Cerebellar cortex (tissue), 1 donor: ENCODE results near the gene GRPEL2.

ENCODE experiments used
- DNase-seq: peaks from one replicate; pipeline ENCODE4 v3.0.0-alpha.2; 2015; ENCODE audit warnings: low spot score

The GRPEL2 gene, protein sequence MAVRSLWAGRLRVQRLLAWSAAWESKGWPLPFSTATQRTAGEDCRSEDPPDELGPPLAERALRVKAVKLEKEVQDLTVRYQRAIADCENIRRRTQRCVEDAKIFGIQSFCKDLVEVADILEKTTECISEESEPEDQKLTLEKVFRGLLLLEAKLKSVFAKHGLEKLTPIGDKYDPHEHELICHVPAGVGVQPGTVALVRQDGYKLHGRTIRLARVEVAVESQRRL

DNA sequence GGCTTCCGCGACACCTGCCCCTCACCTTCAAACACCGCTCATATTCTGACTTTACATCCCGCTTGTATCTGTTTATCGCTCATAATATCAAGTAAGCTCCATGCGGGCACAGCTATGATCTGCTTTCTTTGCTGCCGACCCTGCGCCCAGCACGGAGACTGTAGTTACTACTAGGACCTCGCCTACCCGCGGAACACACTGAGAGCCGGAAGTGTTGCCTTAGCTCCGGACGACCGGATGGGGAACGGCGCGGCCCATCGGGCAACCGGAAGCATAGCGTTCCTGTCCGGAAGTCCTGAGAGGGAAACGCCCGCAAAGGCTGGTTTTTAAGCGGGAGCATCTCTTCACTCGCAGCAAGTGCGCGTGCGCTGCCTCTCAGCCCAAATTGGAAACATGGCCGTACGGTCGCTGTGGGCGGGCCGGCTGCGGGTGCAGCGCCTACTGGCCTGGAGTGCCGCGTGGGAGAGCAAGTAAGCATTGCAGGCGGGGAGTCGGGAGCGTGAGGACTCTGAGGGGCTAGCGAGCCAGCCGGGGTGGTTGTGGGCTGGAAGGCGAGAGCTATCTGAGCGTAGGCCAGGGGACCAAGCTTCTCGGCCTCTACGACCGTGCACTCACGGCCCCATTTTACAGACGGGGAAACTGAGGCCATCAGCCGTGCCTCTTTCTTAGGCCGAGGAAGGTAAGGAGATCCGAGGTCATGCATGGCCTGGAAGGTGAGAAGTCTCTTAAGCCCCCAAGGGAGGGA, at the start of gene GRPEL2:
Gene GRPEL2 (plus strand): TSS at position 353 of the 745 bp plus-strand sequence. CDS start 41 bp downstream, at position 394.
- DNase-seq: peak; percentile 98

GRCh38 chr5:149297340-149298025, 47.8 kb upstream of the GRPEL2 start:
- no peak for DNase-seq

GRCh38 chr5:149298163-149298562, 47.1 kb upstream of the GRPEL2 start:
- no peak for DNase-seq

DNA sequence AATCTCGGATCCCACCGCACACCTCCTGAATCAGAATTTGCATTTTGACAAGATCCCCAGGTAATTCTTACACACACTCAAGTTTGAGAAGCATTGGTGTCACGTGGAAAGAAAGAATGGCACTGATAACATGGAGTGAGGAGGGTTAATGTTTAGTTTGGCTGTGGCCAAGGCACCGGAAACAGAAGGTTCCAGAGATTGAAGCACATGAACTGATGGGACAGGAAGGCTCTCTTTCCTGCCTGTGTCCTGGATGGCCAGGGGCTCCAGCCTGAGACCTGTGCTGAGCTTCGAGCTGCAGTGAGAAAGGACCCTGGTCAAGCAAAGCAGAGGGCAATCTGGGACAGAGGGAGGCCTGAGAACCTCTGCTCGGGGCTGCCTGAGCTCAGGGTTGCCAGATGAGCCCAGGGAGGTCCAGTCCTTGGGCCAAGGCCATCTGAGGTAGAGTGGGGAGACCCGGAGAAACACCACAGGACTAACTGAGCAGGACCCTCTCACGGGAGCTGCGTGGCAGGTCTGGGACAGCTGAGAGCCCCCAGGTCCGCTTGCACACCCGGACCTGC, 46.4 kb upstream of the GRPEL2 start:
- DNase-seq: no peak

GRCh38 chr5:149299451-149300054, 45.7 kb upstream of the GRPEL2 start:
- DNase-seq: no peak

- DNase-seq: no peak
Measured at GRCh38 chr5:149300441-149300840, 44.9 kb upstream of the GRPEL2 start.

GRCh38 chr5:149301049-149301743, 44.1 kb upstream of the GRPEL2 start:
- DNase-seq: no peak

DNA sequence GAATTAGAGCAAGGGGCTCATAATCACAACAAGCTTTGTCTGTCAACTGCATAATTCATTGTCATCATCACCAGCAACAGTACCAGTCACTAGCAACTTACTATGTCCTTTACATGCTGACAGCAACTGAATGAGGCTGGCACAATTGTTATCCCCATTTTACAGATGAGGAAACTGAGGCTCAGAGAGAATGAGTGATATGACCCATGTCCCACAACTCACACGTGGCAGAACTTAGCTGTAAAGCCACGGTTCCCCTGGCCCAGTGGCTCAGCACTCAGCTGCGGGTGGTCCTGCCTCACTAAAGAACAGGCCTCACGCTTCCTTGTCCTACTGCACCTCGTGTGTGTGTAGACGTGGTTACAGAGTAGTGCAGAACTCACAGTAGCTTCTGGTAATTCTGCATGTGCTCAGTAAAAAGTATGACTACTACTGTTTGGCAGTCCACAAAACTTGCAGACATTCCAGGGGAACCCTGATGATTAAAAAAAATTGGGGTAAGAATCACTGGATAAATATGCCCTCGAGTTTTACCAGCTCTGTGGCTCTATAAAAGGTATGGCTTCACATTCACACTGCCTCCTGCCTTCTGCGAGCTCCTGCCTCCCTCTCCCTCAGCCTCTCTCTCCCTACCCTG, 43.4 kb upstream of the GRPEL2 start:
- DNase-seq: no peak

GRCh38 chr5:149302641-149303040, 42.7 kb upstream of the GRPEL2 start:
- DNase-seq: no peak

- DNase-seq: no peak
Measured at GRCh38 chr5:149303210-149303609, 42.1 kb upstream of the GRPEL2 start.

DNA sequence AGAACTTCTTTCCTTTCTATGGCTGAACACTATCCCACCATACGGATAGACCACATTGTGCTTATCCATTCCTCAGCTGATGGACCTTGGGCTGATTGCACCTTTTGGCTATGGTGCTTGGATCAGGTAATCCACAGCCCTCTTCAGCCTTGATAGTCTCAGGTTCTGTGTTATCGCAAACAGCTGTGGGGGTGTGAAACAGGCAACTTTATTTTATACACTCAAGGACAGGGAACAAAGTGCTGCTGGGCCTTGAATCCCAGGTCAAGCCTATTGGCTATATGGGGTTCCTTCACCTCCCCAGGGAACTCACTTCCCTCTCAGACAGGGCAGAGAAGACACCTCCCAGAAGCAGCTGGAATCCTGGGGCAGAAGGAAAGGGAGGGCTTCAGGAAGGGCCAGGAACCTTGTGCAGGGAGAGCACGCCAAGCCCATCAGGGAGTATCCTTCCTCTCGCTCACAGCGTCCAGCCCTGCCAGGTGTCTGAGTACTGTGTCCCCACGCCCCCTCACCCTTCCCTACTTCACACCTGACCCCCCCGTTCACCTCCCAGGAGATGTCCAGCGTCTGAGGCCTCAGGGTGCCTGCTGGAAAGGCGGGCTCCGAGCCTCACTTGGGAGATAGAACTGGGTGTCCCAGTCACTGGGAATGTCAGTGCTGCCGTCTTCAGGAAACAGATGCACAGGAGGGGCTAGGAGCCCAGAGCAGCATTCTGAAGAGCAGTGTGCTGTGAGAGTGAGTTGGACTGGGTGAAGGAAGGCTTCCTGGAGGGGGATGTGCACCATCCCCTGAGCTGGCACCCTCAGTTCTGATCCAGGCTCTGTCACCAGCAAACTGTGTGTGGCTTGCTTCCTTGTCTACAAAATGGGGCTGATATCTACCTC, 40.9 kb upstream of the GRPEL2 start:
- DNase-seq: no peak

- DNase-seq: no peak
Measured at GRCh38 chr5:149309354-149309753, 35.9 kb upstream of the GRPEL2 start.

GRCh38 chr5:149310488-149310887, 34.8 kb upstream of the GRPEL2 start:
- no peak for DNase-seq

DNA sequence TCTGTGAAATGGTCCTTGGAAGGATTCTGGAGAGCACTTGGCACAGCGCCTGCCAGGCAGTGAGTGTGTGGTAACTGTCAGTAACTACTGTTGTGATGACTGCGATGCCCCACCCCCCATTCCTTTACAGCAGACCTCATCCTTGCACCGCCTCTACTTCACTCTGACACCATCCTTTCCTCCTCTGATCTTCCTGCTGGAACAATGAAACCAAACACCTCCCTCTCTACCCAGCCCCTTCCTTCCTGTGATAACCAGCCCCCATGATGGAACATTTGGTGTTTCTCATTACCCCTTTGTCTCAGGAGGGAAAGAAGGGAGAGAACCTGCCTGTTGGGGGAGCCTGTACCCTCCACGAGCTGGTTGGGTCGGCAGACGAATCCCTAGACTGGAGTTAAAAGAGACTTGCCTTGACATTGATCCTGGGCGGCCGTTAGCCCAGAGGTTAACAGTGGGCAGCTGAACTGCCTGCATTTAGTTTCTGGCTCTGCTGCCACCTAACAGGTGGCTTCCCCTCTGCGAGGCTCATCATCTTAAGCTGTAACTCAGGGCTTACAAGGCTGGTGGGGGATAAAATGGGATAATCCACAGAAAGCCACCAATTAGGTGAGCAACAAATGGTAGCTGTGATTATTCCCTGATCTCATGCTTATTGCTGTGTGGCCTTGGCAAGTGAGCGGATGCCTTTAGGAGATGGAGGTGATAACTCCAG, 34.2 kb upstream of the GRPEL2 start:
- no peak for DNase-seq

- peak; percentile 18 for DNase-seq
Measured at GRCh38 chr5:149313151-149313841, 32.0 kb upstream of the GRPEL2 start.

DNA sequence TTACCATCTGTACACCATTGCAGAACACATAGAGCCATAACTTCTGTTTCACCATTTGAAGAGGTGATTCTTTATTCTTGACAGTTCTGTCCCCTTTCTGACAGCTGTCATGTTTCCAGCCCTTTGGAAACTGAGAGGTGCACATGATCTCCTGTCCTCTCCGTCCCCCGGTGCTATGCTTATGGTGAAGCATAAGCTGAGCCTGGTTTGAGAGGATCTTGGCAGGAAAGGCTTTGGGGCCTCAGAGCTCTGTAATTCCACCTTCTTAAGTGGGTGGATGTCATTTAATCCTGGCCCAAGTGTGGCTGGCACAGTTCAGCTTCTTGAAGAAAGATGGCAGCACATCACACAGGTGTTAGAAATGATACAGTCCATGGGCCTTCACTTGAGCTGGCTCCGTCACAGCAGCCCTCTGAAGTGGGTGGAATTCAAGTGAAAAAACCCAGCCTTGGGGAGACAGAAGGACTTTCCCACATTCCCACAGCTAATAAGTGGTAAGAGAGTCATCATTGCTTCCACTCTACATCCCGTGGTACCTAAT, 30.7 kb upstream of the GRPEL2 start:
- no peak for DNase-seq

DNA sequence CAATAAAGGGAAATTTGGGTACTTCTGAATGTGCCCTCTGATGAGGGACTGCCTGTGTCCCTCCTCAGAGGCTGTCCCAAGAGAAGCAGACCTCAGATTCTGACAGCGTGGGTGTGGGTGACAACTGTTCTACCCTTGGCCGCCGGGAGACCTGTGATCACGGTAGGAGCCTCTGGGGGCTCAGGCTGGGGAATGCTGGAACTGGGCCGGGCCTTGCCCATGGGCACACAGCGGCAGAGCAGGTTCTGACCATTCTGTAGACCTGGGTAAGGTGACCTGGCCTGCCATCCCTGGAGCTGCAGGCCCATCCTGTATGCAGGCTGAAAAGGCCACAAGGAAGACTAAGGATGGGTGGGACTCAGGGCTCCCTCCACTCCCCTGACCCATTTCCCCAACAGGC, 29.5 kb upstream of the GRPEL2 start:
- DNase-seq: no peak

GRCh38 chr5:149317281-149318048, 27.8 kb upstream of the GRPEL2 start:
- peak; percentile 72 for DNase-seq
